Uterus (tissue), 2 donors: ENCODE measurements around the gene DPP6.

ENCODE experiments used
- CTCF ChIP-seq, 4 experiments: fragments of 200-600 bp in 2 of 4; fragments of 450-650 bp in 2 of 4; sonication (generic) in 2 of 4; IDR thresholded peaks; one replicate each; pipeline ENCODE4 v1.5.1; 2016 to 2019; ENCODE audit warnings: antibody characterized with exemption in 4 of 4, mild to moderate bottlenecking in 2 of 4, moderate library complexity in 1 of 4
- POLR2A ChIP-seq, 2 donors: fragments of 450-650 bp; IDR thresholded peaks; one replicate each; pipeline ENCODE4 v1.6.1; 2016; ENCODE audit warnings: antibody characterized with exemption in 2 of 2, mild to moderate bottlenecking in 1 of 2, moderate library complexity in 1 of 2

DNA sequence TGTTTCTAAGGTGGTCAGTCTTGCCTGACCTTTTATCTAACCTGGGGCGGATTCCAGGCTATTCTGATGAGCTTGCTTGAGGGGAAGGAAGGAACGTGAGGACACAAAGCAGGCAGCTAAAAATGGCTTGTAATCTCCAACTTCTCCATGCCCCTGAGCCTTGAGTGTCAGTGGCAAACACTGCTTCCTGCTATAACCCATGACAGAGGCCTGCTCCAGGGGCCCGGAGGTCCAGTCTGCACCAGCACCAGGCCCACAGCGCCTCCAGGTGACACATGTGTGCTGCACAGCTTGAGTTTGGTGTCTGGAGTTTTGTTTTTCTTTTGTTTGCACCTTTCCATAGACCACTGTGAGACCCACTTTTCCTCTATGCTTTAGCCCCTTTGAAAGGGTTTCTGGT, 742.8 kb downstream of the DPP6 start:
- TF ChIP-seq CTCF (IDR thresholded peaks at IDR 0.05): no peak
- TF ChIP-seq POLR2A (IDR thresholded peaks at IDR 0.05): no peak
